Measurements from ENCODE around the gene HTT. TPM values are rescaled to one million over a fixed set of nuclear protein-coding genes. Genes with fewer than 3 reads are reported as not detected.

Gene HTT
- total RNA-seq, 1 experiment from 2014 or later: 37.4 TPM

- DNase-seq (ENCODE audit: low read depth, low spot score) (no peak), ATAC-seq (no peak)
- Histone ChIP-seq H3K9me3 (ENCODE audit: control insufficient read depth in 1 of 2, insufficient read depth in 1 of 2, low read depth in 1 of 2, low read length in 2 of 2) (no peaks in the 10 kb centered on the region), H3K27me3 (ENCODE audit: insufficient read depth, low read length) (no peaks in the 10 kb centered on the region), H3K27ac (ENCODE audit: low read depth, low read length) (no peak overlapping the region), H3K79me2 (ENCODE audit: insufficient read depth, low read length) (no peaks in the 10 kb centered on the region), H3K9me2 (ENCODE audit: insufficient read depth) (no peaks in the 10 kb centered on the region), H4K20me1 (ENCODE audit: insufficient read depth) (no peaks in the 10 kb centered on the region), H3K36me3 (ENCODE audit: control insufficient read depth in 1 of 2, insufficient read depth in 2 of 2, low read length in 2 of 2) (peaks cover 16 to 21% of the 10 kb centered on the region in 2 experiments; a peak in 3 of 4 replicates), H2AFZ (ENCODE audit: low read depth, low read length, poor library complexity, severe bottlenecking) (no peak overlapping the region), H3K4me1 (ENCODE audit: control insufficient read depth in 1 of 2, insufficient read depth in 2 of 2, low read length in 2 of 2) (no peaks in the 10 kb centered on the region), H3K4me2 (ENCODE audit: low read length) (no peak overlapping the region), H3K9ac (ENCODE audit: low read length) (no peak overlapping the region), H3K4me3 (replicated peaks in 1 of 2; ENCODE audit: low read depth in 1 of 2, low read length in 2 of 2) (no peak overlapping the region)
- POLR2A ChIA-PET: no interaction called here
- RAD21 ChIA-PET (ENCODE audit: low non-redundant PET in 1 of 2, low total read pairs in 2 of 2, uncharacterized antibody in 2 of 2, unreplicated experiment in 2 of 2): no interaction called here
- BruUV-seq (replicated peaks): no TSS peak
- TF ChIP-seq POLR2AphosphoS5 (IDR thresholded peaks at IDR 0.05; ENCODE audit: low read depth, low read length) (no peak), EZH2phosphoT487 (IDR thresholded peaks at IDR 0.05; ENCODE audit: borderline replicate concordance) (no peak), TCF7L2 (IDR thresholded peaks at IDR 0.05; ENCODE audit: borderline replicate concordance, extremely low read depth, insufficient read depth, insufficient read length) (no peak), CTCF (IDR thresholded peaks at IDR 0.05 in 2 of 3, conservative IDR thresholded peaks at IDR 0.05 in 1 of 3; ENCODE audit: borderline replicate concordance in 1 of 3, insufficient read depth in 1 of 3, low read depth in 2 of 3, low read length in 2 of 3) (no peak), JUND (IDR thresholded peaks at IDR 0.05) (no peak), POLR2A (IDR thresholded peaks at IDR 0.05; ENCODE audit: borderline replicate concordance, extremely low read depth, insufficient read depth, insufficient read length) (no peak), ELF1 (IDR thresholded peaks at IDR 0.05; ENCODE audit: borderline replicate concordance, low read depth) (no peak), REST (IDR thresholded peaks at IDR 0.05; ENCODE audit: low read depth) (no peak), ZNF274 (IDR thresholded peaks at IDR 0.05; ENCODE audit: low read depth, low read length) (no peak), EGR1 (IDR thresholded peaks at IDR 0.05; ENCODE audit: low read depth) (no peak), ZFX (IDR thresholded peaks at IDR 0.05) (no peak), FOSL1 (IDR thresholded peaks at IDR 0.05; ENCODE audit: low read depth) (no peak), ATF3 (IDR thresholded peaks at IDR 0.05) (no peak), RAD21 (IDR thresholded peaks at IDR 0.05; ENCODE audit: low read depth) (no peak), SP1 (IDR thresholded peaks at IDR 0.05; ENCODE audit: low read depth) (no peak), CBX3 (IDR thresholded peaks at IDR 0.05; ENCODE audit: low read depth) (no peak), EZH2 (IDR thresholded peaks at IDR 0.05) (no peak)
- CTCF ChIA-PET: no interaction called here
- intact Hi-C loops (cut with micrococcal nuclease): no loop called here
Measured at GRCh38 chr4:3189459-3189858, 115.0 kb downstream of the HTT start.
